ENCODE measurements around the gene STAT2. TPM values are rescaled to one million over a fixed set of nuclear protein-coding genes. Genes with fewer than 3 reads are reported as not detected.

The STAT2 gene
- total and polyA plus RNA-seq, 8 donors: 22.6 to 245 (median 92.6) TPM

GRCh38 chr12:56299308-56299852 lies 60.5 kb downstream of the STAT2 start:
- Histone ChIP-seq H3K9me3 (no peaks in the 10 kb centered on the region), H3K36me3 (peaks cover 0 to 36% (median 24%) of the 10 kb centered on the region in 4 donors), H3K27me3 (no peaks in the 10 kb centered on the region), H3K4me1 (peaks cover 40 to 74% (median 54%) of the 10 kb centered on the region in 4 donors), H3K27ac (peak overlapping the region; percentile 94 to 98 (median 97)), H3K4me3 (peak overlapping the region; percentile 83 to 91 (median 88))
- 0 to 3% (median 2%) methylated on average over 10 of the region's 10 CpGs for WGBS, 5 donors
- intact Hi-C loops (cut with DNase I; ENCODE audit: low total_unique reads): no loop called here
- peak in 1 of 2 donors; percentile 52 for DNase-seq
- no peak for TF ChIP-seq EP300 (IDR thresholded peaks at IDR 0.05)
- no peak for TF ChIP-seq POLR2A (IDR thresholded peaks at IDR 0.05)
- no peak for TF ChIP-seq POLR2AphosphoS5 (IDR thresholded peaks at IDR 0.05)
- TF ChIP-seq, protein P1, sequence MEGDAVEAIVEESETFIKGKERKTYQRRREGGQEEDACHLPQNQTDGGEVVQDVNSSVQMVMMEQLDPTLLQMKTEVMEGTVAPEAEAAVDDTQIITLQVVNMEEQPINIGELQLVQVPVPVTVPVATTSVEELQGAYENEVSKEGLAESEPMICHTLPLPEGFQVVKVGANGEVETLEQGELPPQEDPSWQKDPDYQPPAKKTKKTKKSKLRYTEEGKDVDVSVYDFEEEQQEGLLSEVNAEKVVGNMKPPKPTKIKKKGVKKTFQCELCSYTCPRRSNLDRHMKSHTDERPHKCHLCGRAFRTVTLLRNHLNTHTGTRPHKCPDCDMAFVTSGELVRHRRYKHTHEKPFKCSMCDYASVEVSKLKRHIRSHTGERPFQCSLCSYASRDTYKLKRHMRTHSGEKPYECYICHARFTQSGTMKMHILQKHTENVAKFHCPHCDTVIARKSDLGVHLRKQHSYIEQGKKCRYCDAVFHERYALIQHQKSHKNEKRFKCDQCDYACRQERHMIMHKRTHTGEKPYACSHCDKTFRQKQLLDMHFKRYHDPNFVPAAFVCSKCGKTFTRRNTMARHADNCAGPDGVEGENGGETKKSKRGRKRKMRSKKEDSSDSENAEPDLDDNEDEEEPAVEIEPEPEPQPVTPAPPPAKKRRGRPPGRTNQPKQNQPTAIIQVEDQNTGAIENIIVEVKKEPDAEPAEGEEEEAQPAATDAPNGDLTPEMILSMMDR (IDR thresholded peaks at IDR 0.05): no peak

DNA sequence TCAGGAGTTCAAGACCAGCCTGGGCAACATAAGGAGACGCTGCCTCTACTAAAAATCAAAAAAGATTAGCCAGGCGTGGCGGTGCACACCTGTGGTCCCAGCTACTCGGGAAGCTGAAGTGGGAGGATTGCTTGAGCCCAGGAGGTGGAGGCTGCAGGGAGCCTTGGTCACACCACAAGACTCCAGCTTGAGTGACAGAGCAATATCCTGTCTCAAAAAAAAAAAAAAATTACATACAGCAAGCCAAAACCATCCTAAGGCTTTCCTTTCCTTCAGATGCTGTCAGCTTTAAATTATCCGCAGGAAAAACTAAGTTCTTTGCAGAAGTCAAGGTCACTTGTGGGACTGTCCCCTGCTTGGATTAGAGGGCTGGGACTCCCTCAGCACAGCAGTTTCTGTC lies 61.1 kb downstream of the STAT2 start:
- H3K4me3 ChIP-seq: peak overlapping the region; percentile 83 to 91 (median 88)
- H3K27me3 ChIP-seq: no peaks in the 10 kb centered on the region
- DNase-seq: no peak
- H3K27ac ChIP-seq: peak overlapping the region in 4 of 5 donors; percentile 94 to 98 (median 97)
- TF ChIP-seq POLR2A (IDR thresholded peaks at IDR 0.05) (no peak), POLR2AphosphoS5 (IDR thresholded peaks at IDR 0.05) (no peak), EP300 (IDR thresholded peaks at IDR 0.05) (no peak)
- TF ChIP-seq, protein P1 (IDR thresholded peaks at IDR 0.05): no peak
- H3K4me1 ChIP-seq: peaks cover 40 to 79% (median 57%) of the 10 kb centered on the region in 4 donors
- H3K9me3 ChIP-seq: no peaks in the 10 kb centered on the region
- 68 to 76% (median 74%) methylated on average over 5 of the region's 5 CpGs for WGBS, 5 donors
- H3K36me3 ChIP-seq: peaks cover 0 to 36% (median 24%) of the 10 kb centered on the region in 4 donors
- intact Hi-C loops (cut with DNase I; ENCODE audit: low total_unique reads): no loop called here

GRCh38 chr12:56297400-56297799 lies 62.5 kb downstream of the STAT2 start:
- H3K9me3 ChIP-seq: no peaks in the 10 kb centered on the region
- no peak overlapping the region for H3K27ac ChIP-seq
- peaks cover 0 to 36% (median 23%) of the 10 kb centered on the region in 4 donors for H3K36me3 ChIP-seq
- no peak overlapping the region for H3K4me3 ChIP-seq
- H3K27me3 ChIP-seq: no peaks in the 10 kb centered on the region
- TF ChIP-seq EP300 (IDR thresholded peaks at IDR 0.05): no peak
- TF ChIP-seq POLR2A (IDR thresholded peaks at IDR 0.05): no peak
- no peak for TF ChIP-seq POLR2AphosphoS5 (IDR thresholded peaks at IDR 0.05)
- peaks cover 40 to 83% (median 60%) of the 10 kb centered on the region in 4 donors for H3K4me1 ChIP-seq
- DNase-seq: no peak
- WGBS, 5 donors: 91 to 95% (median 92%) methylated on average over 8 of the region's 8 CpGs
- intact Hi-C loops (cut with DNase I; ENCODE audit: low total_unique reads): no loop called here

- Histone ChIP-seq H3K4me1 (peaks cover 38 to 81% (median 61%) of the 10 kb centered on the region in 4 donors), H3K27me3 (no peaks in the 10 kb centered on the region)
These were observed 63.6 kb downstream of the STAT2 start for GRCh38 chr12:56296295-56296694.

More at GRCh38 chr12:56296295-56296694, 63.6 kb downstream of the STAT2 start:
- WGBS, 5 donors: 59 to 82% (median 77%) methylated on average over 5 of the region's 5 CpGs
- no peak for DNase-seq
- Histone ChIP-seq H3K4me3 (no peak overlapping the region), H3K27ac (no peak overlapping the region), H3K36me3 (peaks cover 3 to 47% (median 29%) of the 10 kb centered on the region in 4 donors), H3K9me3 (no peaks in the 10 kb centered on the region)
- TF ChIP-seq, protein P1 (IDR thresholded peaks at IDR 0.05): no peak
- TF ChIP-seq POLR2AphosphoS5 (IDR thresholded peaks at IDR 0.05): no peak
- no peak for TF ChIP-seq EP300 (IDR thresholded peaks at IDR 0.05)
- no peak for TF ChIP-seq POLR2A (IDR thresholded peaks at IDR 0.05)
- intact Hi-C loops (cut with DNase I; ENCODE audit: low total_unique reads): no loop called here

All from stomach (tissue), 9 donors.